ENCODE measurements around the gene HECTD1.

GRCh38 chr14:31230573-31230958 lies 23.0 kb upstream of the HECTD1 start:
- TF ChIP-seq CTCF (IDR thresholded peaks at IDR 0.05; ENCODE audit: low read depth, low read length) (no peak), MAX (IDR thresholded peaks at IDR 0.05; ENCODE audit: low read depth, low read length) (no peak), POLR2A (IDR thresholded peaks at IDR 0.05; ENCODE audit: extremely low read depth, insufficient read length) (no peak), MYC (IDR thresholded peaks at IDR 0.05; ENCODE audit: low read depth, low read length) (no peak)

Measured in NB4 (cell line).